Limb (tissue), 2 donors: ENCODE results near the gene FAR2.
"Not testable (repeated sequence)": the region's sequence is repeated elsewhere in the genome, so short reads cannot be mapped to it uniquely, and the experiment has no call there.

Source experiments
- DNase-seq, 2 donors: peaks; one replicate each; pipeline ENCODE4 v3.0.0-alpha.2; 2016; ENCODE audit errors: extremely low spot score in 2 of 2

Gene FAR2

GRCh38 chr12:29234552-29234951, 85.5 kb downstream of the FAR2 start:
- no peak for DNase-seq

GRCh38 chr12:29234965-29235626, 86.0 kb downstream of the FAR2 start:
- DNase-seq = no peak

GRCh38 chr12:29238822-29239291, 89.8 kb downstream of the FAR2 start:
- no peak for DNase-seq

DNA sequence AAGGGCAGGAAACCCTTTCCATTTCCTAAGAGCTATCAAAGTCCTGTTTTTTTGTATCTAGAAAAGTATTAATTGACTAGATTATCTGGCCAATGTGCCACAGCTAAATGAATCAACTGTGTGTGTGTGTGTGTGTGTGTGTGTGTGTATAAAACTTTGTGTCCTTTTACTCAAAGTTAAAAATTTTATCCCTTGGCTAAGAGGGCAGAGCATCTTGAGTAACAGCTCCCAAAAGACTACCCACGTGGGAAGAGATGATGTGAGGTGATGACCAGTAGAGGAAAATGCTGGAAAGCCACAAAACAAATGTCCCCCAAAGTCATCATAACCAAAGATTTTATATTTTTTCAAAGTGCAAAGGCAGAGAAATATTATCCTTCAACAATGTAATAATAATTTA, 90.3 kb downstream of the FAR2 start:
- no peak for DNase-seq

DNA sequence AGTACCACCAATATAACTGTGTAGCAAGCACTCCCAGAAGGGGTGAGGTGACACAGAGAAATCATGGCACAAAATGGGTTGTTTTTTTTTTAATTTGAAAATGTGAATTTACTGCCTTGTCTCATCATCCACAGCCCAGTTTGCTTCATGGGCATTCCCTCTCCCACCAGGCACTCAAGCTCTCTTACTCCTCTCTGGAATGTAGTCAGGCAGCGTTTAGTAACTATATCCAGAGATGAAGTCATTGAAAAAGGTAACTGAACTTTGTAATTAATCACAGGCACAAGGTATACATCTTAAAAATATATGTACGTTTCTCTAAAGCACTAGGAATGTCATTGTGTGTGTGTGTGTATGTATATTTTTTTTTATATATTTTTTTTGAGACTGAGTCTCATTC, 91.4 kb downstream of the FAR2 start:
- no peak for DNase-seq

DNA sequence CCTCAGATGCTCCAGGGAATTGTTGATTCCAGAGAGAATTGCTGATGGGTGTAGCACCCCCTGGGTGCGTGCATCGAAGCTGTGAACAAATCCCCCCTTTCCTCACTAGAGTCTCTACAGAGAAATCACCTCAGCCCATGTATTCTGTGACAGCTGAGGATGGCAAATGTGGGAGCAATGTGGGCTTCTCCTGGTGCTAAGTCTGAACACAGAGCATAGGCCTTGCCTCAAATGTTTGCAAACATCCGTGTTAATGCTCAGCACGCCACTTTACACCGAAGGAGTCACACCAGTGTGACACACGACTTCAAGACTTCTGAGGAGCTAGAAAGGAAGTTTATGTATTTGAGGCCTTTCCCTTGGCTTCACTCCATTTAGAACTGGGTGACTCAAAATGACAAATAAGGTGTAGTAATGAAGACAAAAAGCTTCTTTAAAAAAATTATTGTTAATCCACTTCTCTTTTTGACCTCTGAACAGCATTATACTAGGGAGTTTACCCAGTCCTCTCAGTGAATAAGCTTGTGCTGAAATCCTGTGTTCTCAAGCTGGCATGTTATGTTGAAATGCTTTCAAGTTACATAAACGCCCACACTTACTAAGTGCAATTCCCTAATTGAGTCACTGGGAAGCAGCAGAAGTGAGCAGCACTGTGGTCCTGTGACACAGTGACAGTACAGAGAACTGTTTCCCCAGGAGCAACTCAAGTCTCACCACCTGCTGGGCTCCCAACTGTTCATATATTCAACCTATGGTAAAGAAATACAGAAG, 92.9 kb downstream of the FAR2 start:
- no peak for DNase-seq

- DNase-seq = no peak
These were observed 93.9 kb downstream of the FAR2 start for GRCh38 chr12:29242921-29243431.

DNA sequence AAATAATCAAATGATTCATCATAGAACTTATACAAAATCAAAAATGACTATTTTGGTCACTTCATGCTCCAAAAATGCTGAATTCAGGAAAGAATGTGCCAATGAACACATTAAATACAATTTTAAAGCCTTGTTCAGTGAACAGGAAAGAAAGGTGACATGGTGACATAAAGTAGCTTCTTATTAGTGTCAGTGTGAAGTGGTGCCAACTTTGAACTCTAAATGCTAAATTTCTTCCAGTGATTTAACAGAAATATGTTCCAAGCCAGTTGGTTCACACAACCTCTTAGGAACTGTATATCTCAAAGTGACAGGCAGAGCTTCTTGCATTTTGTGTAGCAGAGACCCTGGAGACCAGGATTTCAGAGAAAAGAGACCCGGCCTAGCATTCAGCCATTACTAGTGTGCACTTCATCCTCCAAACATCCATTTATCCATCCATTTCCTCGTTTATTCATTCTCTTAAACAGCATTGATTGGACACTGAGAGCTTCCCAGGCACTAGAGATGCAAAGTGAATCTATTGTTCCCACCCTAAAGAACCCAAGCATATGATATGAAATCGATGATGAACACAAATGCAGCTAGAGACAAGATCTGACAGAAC, 95.2 kb downstream of the FAR2 start:
- DNase-seq = no peak

GRCh38 chr12:29245246-29245645, 96.2 kb downstream of the FAR2 start:
- DNase-seq = no peak

DNA sequence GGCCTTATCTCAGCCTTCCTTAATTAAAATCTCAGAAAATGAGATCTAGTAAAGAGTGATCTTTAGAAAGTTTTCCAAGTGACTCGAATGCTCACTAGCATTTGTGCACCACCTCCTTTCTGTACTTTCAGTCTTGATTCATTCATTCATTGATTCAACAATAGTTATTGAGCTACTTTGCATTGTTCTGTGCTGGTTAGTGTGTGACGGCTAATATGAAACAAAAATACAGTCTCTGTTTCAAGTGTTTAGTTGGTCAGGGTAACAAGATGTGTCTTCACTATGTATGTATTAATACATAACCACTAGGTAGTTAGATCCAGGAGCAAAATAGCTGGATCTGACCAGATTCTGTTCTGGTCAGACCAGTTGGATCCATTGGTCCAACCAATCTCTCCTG, 100.9 kb downstream of the FAR2 start:
- no peak for DNase-seq

GRCh38 chr12:29253906-29254625, 105.0 kb downstream of the FAR2 start:
- no peak for DNase-seq

DNA sequence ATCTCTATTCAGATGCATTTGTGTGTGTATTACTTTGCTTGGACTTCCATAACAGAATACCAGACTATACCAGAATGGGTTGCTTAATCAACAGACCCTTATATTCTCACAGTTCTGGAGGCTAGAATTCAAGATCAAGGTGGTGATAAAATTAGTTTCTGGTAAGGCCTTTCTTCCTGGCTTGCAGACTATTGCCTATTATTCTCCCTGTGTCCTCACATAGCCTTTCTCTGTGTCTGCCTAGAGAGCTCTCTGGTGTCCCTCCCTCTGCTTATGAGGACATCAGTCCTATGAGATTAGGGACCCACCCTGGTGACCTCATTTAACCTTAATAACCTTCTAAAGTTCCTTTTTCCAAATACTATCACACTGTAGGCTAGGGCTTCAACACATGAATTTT, 106.0 kb downstream of the FAR2 start:
- no peak for DNase-seq

GRCh38 chr12:29256598-29256997, 107.5 kb downstream of the FAR2 start:
- no peak for DNase-seq

DNA sequence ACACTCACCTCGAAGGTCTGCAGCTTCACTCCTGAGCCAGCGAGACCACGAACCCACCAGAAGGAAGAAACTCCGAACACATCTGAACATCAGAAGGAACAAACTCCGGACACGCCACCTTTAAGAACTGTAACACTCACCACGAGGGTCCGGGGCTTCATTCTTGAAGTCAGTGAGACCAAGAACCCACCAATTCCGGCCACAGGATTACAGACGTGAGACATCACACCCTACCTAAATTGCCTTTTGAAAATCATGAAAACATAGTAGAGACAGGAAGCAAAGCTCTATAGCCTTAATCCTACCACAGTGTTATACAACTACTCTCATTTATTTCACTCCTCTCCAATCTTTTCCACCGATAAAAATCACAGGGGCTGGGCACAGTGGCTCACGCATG, 108.6 kb downstream of the FAR2 start:
- not testable (repeated sequence) for DNase-seq

DNA sequence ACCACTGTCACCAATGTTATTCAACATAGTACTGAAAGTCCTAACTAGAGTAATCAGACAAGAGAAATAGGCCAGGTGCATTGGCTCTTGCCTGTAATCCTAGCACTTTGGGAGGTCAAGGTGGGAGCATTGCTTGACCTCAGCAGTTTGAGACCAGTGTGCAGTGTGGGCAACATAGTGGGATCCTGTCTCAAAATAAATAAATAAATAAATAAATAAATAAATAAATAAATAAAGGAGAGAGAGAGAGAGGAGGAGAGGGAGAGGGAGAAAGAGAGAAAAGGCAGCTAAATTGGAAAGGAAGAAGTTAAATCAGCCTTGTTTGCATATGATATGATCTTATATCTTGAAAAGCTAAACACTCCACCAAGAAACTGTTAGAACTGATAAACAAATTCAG, 115.3 kb downstream of the FAR2 start:
- no peak for DNase-seq

DNA sequence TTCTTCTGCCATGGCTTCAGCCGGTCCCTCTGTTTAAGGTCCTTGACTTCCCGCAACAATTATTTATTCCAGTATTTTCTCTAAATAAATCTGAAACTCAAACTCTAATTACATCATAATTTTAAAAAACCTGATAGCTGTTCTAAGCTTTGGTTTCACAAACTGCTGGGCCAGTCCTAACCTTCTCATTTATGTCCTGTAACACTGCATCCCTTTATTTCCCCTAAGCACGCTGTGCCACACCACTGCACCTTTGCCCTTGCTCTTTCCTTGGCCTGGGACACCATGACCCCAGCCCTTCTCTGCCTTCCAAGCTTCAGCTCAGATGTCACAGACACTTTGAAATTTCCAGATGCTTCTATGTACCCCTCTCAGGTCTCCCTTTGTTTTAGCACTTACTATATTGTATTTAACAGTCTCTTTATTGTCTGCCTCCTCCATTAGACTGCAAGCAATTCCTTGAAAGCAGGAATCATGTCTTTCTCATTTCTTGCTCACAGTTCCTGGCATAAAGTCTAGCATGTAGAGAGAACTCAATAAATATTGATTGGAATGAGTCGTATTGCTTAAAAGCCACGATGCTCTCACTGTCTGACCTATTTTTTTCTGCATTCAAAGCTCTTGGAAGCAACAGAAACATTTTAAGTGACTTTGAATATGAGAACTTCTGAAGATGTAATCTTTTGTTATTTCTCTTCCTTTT, 120.8 kb downstream of the FAR2 start:
- DNase-seq = no peak

GRCh38 chr12:29270446-29270845, 121.4 kb downstream of the FAR2 start:
- no peak for DNase-seq

DNA sequence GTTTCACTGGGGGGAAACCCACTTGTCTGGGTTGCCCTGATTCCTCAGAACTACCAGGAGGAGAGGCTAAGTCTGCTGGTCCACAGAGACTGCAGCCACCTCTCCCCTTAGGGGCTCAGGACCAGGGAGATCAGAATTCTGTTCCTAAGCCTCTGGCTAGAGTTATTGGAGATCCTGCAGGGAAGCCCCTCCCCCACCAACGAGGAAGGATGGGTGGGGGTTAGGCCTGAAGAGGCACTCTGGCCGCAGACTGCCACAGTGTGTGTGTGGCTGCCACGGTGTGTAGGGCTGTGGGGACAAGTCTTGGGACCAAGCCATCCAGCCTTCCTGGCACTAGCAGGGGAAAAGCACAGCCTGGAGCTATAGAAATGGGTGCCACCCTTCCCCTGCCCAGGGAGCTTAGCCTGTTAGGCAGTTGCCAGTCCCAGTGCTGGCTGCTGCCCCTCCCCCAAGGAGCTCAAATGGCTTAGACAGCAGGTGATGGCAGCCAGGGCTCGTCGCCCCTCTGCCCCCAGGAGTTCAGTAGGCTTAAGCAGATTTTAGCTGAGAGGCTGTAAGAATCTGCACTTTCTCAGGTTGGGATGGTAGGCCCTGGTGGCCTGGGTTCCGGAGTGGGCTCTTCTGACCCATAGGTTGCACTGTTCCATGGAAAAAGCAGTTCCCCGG, 124.2 kb downstream of the FAR2 start:
- DNase-seq = no peak

DNA sequence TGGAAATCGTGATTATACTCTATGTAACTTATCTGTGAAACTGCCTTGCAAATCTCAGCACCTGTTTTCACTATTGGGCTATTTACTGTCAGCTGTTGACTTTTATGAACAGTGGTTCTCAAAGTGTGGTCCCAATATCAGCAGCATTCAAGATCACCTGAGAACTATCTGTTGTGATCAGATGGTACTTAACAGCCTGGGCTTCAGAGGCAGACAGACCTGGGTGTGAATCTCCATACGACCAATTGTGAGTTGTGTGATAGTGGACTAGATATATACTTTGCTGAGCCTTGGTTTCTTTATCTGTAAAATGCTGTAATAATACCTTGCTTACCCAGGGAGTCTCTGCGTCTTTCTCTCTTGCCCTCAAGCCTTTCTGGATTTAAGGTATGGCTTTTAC, 126.8 kb downstream of the FAR2 start:
- DNase-seq = no peak

GRCh38 chr12:29277231-29277630, 128.2 kb downstream of the FAR2 start:
- no peak for DNase-seq
